ENCODE measurements around the gene DDA1. TPM values are rescaled to one million over a fixed set of nuclear protein-coding genes. Genes with fewer than 3 reads are reported as not detected.

DDA1 gene
- total and polyA plus RNA-seq, 10 of the 15 experiments (the other 5 are each of a cell fraction or from before 2014, with no cell fraction given) = 0.76 to 71.0 (median 39.4) TPM

GRCh38 chr19:17334414-17335409 is 25.3 kb downstream of the DDA1 start, which contains the start of gene ANO8 (continued):
- no peak for TF ChIP-seq KAT2A (conservative IDR thresholded peaks at IDR 0.05; ENCODE audit: control insufficient read depth, low read depth, low read length)
- no peak for TF ChIP-seq PAX8 (IDR thresholded peaks at IDR 0.05)
- no peak for TF ChIP-seq NFYB (IDR thresholded peaks at IDR 0.05; ENCODE audit: insufficient read depth, low read depth, low read length)
- no peak for TF ChIP-seq HDAC6 (IDR thresholded peaks at IDR 0.05; ENCODE audit: unreplicated experiment)
- 0 out of 2 replicates have a peak, but pooled peaks have one; percentile 4 for TF ChIP-seq TARDBP (IDR thresholded peaks at IDR 0.05; ENCODE audit: borderline replicate concordance)
- TF ChIP-seq POU2F2 (IDR thresholded peaks at IDR 0.05; ENCODE audit: borderline replicate concordance, low read depth, low read length) = 0 out of 3 replicates have a peak, but pooled peaks have one; percentile 39
- no peak for TF ChIP-seq RAD21 (IDR thresholded peaks at IDR 0.05; ENCODE audit: insufficient read depth, low read depth, low read length)
- no peak for TF ChIP-seq POLR2AphosphoS5 (IDR thresholded peaks at IDR 0.05; ENCODE audit: low read length)
- TF ChIP-seq TBL1XR1 (IDR thresholded peaks at IDR 0.05; ENCODE audit: low read depth, low read length) = no peak
- TF ChIP-seq SMAD5 (IDR thresholded peaks at IDR 0.05; ENCODE audit: low read depth) = no peak
- TF ChIP-seq ZBTB4 (CRISPR knock-in tag; IDR thresholded peaks at IDR 0.05) = no peak
- no peak for TF ChIP-seq CBX5 (IDR thresholded peaks at IDR 0.05; ENCODE audit: low read depth)
- no peak for TF ChIP-seq ASH2L (IDR thresholded peaks at IDR 0.05; ENCODE audit: borderline replicate concordance, low read depth)
- peak in 1 of 2 experiments; percentile 46; a peak in 1 of 4 replicates for TF ChIP-seq SRF (IDR thresholded peaks at IDR 0.05; ENCODE audit: low read depth in 2 of 2, low read length in 2 of 2)
- no peak for TF ChIP-seq ETV6 (conservative IDR thresholded peaks at IDR 0.05 in 1 of 2, IDR thresholded peaks at IDR 0.05 in 1 of 2; ENCODE audit: borderline replicate concordance in 1 of 2, low read depth in 1 of 2)
- peak; percentile 80 for TF ChIP-seq NR2F1 (conservative IDR thresholded peaks at IDR 0.05)
- TF ChIP-seq KDM1A (IDR thresholded peaks at IDR 0.05; ENCODE audit: borderline replicate concordance) = no peak
- TF ChIP-seq GATAD2B (conservative IDR thresholded peaks at IDR 0.05; ENCODE audit: low read depth) = peak; percentile 94
- TF ChIP-seq PAX5 (IDR thresholded peaks at IDR 0.05; ENCODE audit: borderline replicate concordance, low read depth, low read length) = peak; percentile 42; the same call in 1 of the 2 replicates
- no peak for TF ChIP-seq NR2C2 (IDR thresholded peaks at IDR 0.05; ENCODE audit: borderline replicate concordance, control insufficient read depth, insufficient read length, low read depth)
- peak; percentile 93 for TF ChIP-seq CREB1 (IDR thresholded peaks at IDR 0.05; ENCODE audit: low read depth)
- TF ChIP-seq JUNB (IDR thresholded peaks at IDR 0.05) = no peak
- TF ChIP-seq BMI1 (IDR thresholded peaks at IDR 0.05; ENCODE audit: borderline replicate concordance) = no peak
- TF ChIP-seq RUNX3 (IDR thresholded peaks at IDR 0.05; ENCODE audit: low read length) = peak; percentile 60
- TF ChIP-seq HSF1 (IDR thresholded peaks at IDR 0.05; ENCODE audit: low read depth, low read length) = 0 out of 2 replicates have a peak, but pooled peaks have one; percentile 12
- no peak for TF ChIP-seq ZNF207 (IDR thresholded peaks at IDR 0.05; ENCODE audit: borderline replicate concordance)

All from GM12878 (cell line).